ENCODE measurements around the gene DLGAP1. TPM values are rescaled to one million over a fixed set of nuclear protein-coding genes. Genes with fewer than 3 reads are reported as not detected.

DLGAP1 gene
- total and polyA plus RNA-seq, 2 donors (not counting 1 experiment from before 2014, with no cell fraction given), result 0.07 to 0.61 TPM

- TF ChIP-seq CTCF (IDR thresholded peaks at IDR 0.05), result no peak
- TF ChIP-seq EZH2 (IDR thresholded peaks at IDR 0.05; ENCODE audit: borderline replicate concordance, insufficient read depth, low read depth, low read length, poor library complexity, severe bottlenecking), result no peak
- Mint-ChIP-seq H3K27ac (no peak overlapping the region), H3K9me3 (ENCODE audit: insufficient read depth) (no peaks in the 10 kb centered on the region), H3K27me3 (peaks cover 9% of the 10 kb centered on the region), H3K4me3 (no peak overlapping the region), H3K4me1 (peaks cover 11% of the 10 kb centered on the region)
- no peak overlapping the region for H3K4me2 ChIP-seq (replicated peaks; ENCODE audit: low read depth, low read length, poor library complexity, severe bottlenecking)
- H3K27ac ChIP-seq (ENCODE audit: low read length in 2 of 2), result no peak overlapping the region
- no peak for DNase-seq
- no peak overlapping the region for H3K4me3 ChIP-seq (ENCODE audit: control extremely low read depth in 1 of 5, extremely low read depth in 1 of 5, insufficient read depth in 1 of 5, low read depth in 2 of 5, low read length in 4 of 5)
- no peak overlapping the region for H2AFZ ChIP-seq (ENCODE audit: insufficient read depth, low read depth, low read length, poor library complexity, severe bottlenecking)
- ChIA-PET CTCF (no interaction called here), POLR2A (no interaction called here)
- H3K9me3 ChIP-seq (ENCODE audit: control extremely low read depth in 1 of 3, control insufficient read depth in 2 of 3, insufficient read depth in 1 of 3, low read length in 2 of 3), result no peaks in the 10 kb centered on the region
- intact Hi-C loops (cut with micrococcal nuclease), result no loop called here
- H3K4me1 ChIP-seq (ENCODE audit: control insufficient read depth in 2 of 2, insufficient read depth in 2 of 2, low read length in 2 of 2), result no peaks in the 10 kb centered on the region
- ATAC-seq (ENCODE audit: low read depth), result no peak
- H3K79me2 ChIP-seq (ENCODE audit: control insufficient read depth, insufficient read depth, low read length), result no peaks in the 10 kb centered on the region
- H3K27me3 ChIP-seq (replicated peaks in 1 of 4; ENCODE audit: control extremely low read depth in 1 of 4, control insufficient read depth in 3 of 4, insufficient read depth in 4 of 4, low read length in 3 of 4), result no peaks in the 10 kb centered on the region
- 100% methylated on average over 1 of the region's 3 CpGs for WGBS (ENCODE audit: insufficient coverage)
- H4K20me1 ChIP-seq (ENCODE audit: control insufficient read depth, insufficient read depth, low read length, poor library complexity, severe bottlenecking), result no peaks in the 10 kb centered on the region
- H3K9ac ChIP-seq (ENCODE audit: low read length), result no peak overlapping the region
- H3K36me3 ChIP-seq (replicated peaks in 1 of 2; ENCODE audit: control extremely low read depth in 1 of 2, control insufficient read depth in 1 of 2, extremely low read depth in 1 of 2, insufficient read depth in 2 of 2, low read length in 1 of 2), result no peaks in the 10 kb centered on the region
These were observed 916.7 kb downstream of the DLGAP1 start for GRCh38 chr18:3538456-3538855.

- no peak overlapping the region for H3K9ac ChIP-seq (ENCODE audit: low read length)
- no peak overlapping the region for H3K4me2 ChIP-seq (replicated peaks; ENCODE audit: low read depth, low read length, poor library complexity, severe bottlenecking)
- H4K20me1 ChIP-seq (ENCODE audit: control insufficient read depth, insufficient read depth, low read length, poor library complexity, severe bottlenecking), result no peaks in the 10 kb centered on the region
- no peaks in the 10 kb centered on the region for H3K27me3 ChIP-seq (replicated peaks in 1 of 4; ENCODE audit: control extremely low read depth in 1 of 4, control insufficient read depth in 3 of 4, insufficient read depth in 4 of 4, low read length in 3 of 4)
- H3K4me1 ChIP-seq (ENCODE audit: control insufficient read depth in 2 of 2, insufficient read depth in 2 of 2, low read length in 2 of 2), result peaks cover 12 to 14% of the 10 kb centered on the region in 2 donors
- H3K4me3 Mint-ChIP-seq, result no peak overlapping the region
- H3K27ac ChIP-seq (ENCODE audit: low read length in 2 of 2), result no peak overlapping the region
- peaks cover 14% of the 10 kb centered on the region for H3K4me1 Mint-ChIP-seq
- intact Hi-C loops (cut with micrococcal nuclease), result no loop called here
- ChIA-PET CTCF (interaction anchor here (1.6 kb wide), 1 partner anchor 136 kb away, joined by 4 read pairs; no protein-coding TSS in a partner anchor), POLR2A (no interaction called here)
- H3K27ac Mint-ChIP-seq, result no peak overlapping the region
- H3K79me2 ChIP-seq (ENCODE audit: control insufficient read depth, insufficient read depth, low read length), result no peaks in the 10 kb centered on the region
- no peaks in the 10 kb centered on the region for H3K9me3 Mint-ChIP-seq (ENCODE audit: insufficient read depth)
- H3K4me3 ChIP-seq (ENCODE audit: control extremely low read depth in 1 of 5, extremely low read depth in 1 of 5, insufficient read depth in 1 of 5, low read depth in 2 of 5, low read length in 4 of 5), result no peak overlapping the region
- H3K9me3 ChIP-seq (ENCODE audit: control extremely low read depth in 1 of 3, control insufficient read depth in 2 of 3, insufficient read depth in 1 of 3, low read length in 2 of 3), result no peaks in the 10 kb centered on the region
- TF ChIP-seq CTCF (IDR thresholded peaks at IDR 0.05) (no peak), EZH2 (IDR thresholded peaks at IDR 0.05; ENCODE audit: borderline replicate concordance, insufficient read depth, low read depth, low read length, poor library complexity, severe bottlenecking) (no peak)
- WGBS (ENCODE audit: insufficient coverage), result 92% methylated on average over 2 of the region's 5 CpGs
- H3K27me3 Mint-ChIP-seq, result no peaks in the 10 kb centered on the region
- DNase-seq (no peak), ATAC-seq (ENCODE audit: low read depth) (no peak)
- no peaks in the 10 kb centered on the region for H3K36me3 ChIP-seq (replicated peaks in 1 of 2; ENCODE audit: control extremely low read depth in 1 of 2, control insufficient read depth in 1 of 2, extremely low read depth in 1 of 2, insufficient read depth in 2 of 2, low read length in 1 of 2)
- no peak overlapping the region for H2AFZ ChIP-seq (ENCODE audit: insufficient read depth, low read depth, low read length, poor library complexity, severe bottlenecking)
These were observed 924.3 kb downstream of the DLGAP1 start for GRCh38 chr18:3530807-3531206.
